Muscle of arm (tissue), 12 donors: ENCODE results near the gene COL5A3. TPM values are rescaled to one million over a fixed set of nuclear protein-coding genes. Genes with fewer than 3 reads are reported as not detected.
"Not testable (repeated sequence)": the region's sequence is repeated elsewhere in the genome, so short reads cannot be mapped to it uniquely, and the experiment has no call there.

ENCODE experiments used
- DNase-seq: peaks from one replicate; pipeline ENCODE4 v3.0.0-alpha.2; 2013
- polyA plus RNA-seq, 12 donors: library from polyadenylated mRNA; unstranded; fragments of 120-200 nt; gene quantifications; one replicate each; pipeline ENCODE4 v1.2.1, GENCODE V29; 2013; ENCODE audit not compliant: insufficient read length in 12 of 12

Gene COL5A3
- polyA plus RNA-seq, 12 donors = 47.3 to 81.6 (median 70.5) TPM; not detected in 1

DNA sequence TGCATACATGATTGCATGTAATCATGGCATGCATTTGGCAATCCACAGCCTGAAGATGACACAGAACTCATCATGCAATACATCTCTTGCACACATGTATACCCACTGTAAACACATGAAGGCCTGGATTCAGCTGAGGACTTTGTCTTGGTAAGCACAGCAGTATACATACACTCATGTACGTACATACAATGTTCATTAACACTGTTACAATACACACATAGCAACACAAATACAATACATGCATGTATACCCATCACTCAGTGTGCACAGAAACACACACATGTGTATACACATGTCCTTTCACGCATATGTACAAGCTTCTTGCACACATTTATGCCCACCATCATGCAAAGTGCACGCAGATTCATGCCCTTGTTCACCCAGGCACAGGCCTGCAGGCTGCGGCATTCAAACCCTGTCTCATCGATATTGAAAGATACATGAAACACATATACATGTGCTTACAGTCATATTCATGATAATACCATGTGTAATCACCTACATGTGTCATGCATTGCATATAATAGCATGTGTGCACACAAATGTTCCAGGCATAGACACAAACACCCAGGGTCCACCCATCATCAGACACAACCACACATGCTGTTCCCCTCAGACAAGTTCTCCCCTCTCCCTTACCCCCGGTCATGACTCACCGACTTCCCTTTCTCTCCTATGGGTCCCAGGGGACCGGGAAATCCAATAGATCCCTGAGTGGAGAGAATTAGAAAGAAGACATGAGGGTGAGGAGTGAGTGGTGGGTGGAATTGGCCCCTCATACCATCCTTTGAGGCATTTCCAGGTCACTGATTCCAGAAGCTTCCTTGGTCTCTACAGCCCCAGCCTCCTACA is 28.7 kb downstream of the COL5A3 start:
- DNase-seq = no peak

DNA sequence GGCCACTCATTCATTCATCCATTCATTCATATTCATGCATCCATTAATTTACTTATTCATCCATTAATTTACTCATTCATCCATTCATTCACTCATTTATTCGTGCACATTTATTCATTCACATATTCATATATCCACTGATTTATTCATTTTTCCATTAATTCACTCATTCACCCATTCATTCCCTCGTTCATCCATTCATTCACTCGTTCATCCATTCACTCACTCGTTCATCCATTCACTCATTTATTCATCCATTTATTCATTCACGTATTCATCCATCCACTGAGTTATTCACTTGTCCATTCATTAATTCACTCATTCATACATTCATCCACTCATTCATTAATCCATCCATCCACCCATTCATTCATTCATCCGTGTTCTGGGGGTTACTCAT is 38.2 kb downstream of the COL5A3 start:
- DNase-seq = no peak

DNA sequence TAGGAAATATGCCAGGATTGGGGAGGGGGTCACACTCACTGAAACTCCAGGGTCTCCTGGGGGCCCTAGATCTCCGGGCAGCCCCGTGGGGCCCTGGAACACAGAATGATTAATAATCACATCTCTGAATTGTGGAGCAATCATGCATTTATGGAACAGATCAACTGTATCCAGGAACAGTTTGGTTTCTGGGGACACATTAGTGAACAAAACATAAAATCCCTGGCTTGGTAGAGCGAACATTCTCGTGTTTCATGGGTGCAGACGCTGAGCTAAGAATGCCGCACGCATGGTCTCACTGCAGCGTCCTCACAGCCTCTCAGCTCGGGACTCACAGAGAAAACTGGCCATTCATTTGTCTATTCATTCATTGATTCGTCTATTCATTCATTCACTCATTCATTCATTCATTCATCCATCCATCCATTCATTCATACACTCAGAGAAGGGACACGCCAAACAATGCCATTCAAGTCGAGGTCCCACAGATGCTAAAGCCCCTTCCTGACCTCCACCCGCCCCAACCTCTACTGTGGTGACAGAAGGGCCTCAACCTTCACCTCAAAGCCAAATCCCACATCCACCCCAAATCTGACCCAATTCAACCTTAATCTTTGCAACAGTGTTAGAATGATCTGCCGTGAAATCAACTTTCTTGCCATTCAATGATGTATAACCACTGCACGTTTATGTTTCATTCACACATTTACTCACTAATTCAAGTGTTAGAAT is 39.0 kb downstream of the COL5A3 start:
- DNase-seq = peak; percentile 26

DNA sequence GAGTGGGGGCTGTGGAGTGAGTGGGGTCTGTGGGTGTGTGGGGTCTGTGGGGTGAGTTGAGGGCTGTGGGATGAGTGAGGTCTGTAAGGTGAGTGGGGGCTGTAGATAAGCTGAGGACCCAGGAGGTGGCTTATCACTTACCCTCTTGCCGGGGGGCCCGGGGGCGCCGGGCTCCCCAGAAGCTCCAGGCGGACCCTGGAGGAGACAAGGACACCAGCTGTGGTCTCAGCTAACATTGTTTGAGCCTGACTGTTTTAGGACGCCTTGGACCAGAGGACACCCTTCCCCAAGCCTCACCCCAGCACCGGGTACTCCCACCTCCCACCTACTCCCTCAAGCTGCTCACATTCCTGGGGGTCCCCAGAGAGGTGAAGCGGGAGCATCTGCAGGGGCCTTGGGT is 39.8 kb downstream of the COL5A3 start:
- no peak for DNase-seq

DNA sequence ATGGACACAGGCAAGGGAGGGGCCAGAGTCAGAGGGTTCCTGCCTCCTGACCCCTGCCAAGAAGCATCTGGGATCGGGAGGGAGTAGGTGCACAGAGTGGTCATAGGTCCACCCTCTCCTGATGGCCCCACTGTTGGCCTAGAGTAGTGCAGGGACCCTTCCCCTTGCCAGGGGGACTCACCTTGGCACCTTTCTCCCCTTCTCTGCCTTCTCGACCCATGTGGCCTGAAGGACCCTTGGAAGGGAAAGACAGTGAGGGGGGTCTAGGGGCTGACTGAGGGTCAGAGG is 40.7 kb downstream of the COL5A3 start:
- DNase-seq = no peak

DNA sequence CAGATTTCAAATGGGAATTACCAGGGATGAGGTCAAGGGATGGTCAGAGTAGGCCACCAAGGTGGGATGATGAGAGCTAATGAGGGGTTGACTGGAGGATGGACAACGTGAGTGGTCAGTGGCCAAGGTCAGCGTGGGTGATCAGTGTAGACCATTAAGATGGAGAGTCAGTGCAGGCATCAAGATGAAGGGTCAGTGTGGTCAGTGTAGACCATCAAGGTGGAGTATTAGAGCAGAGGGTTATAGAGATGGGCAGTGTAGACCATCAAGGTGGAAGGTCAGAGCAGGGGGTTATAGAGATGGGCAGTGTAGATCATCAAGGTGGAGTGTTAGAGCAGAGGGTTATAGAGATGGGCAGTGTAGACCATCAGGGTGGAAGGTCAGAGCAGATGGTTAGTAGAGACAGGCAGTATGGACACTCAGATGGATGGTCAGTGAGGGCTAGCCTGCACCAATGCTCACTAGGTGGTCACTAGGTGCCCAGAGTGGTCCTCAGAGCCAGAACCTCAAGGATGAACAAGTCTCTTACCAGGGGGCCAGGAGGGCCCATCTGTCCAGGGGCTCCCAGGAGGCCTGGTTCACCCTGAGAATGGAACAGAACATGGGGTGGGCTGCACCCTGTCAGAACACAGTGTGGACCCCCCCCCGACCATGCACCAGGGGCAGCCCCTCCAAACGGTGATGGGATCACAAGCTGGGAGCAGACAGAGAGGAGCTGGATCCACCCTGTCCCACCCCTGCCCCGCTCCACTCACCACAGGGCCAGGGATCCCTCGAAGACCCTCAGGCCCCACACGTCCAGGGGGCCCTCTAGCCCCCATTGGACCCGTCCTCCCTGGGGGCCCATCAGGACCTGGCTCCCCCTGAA is 41.2 kb downstream of the COL5A3 start:
- DNase-seq = no peak

DNA sequence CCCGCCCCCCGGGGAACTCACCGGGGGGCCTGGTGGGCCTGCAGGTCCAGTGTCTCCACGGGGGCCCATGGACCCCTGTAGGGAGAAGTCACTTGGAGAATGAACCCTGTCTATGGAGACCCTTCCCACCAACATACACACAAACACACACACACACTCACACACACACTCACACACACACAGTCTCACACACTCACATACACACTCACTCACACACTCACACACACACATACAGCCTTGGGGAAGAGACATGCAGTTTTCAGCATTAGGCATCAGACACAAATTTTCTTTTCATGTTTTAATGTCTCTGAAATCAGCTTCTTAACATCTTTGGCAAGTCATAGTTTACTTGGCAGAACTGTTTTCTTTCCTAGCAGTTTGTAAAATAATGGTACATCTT is 43.0 kb downstream of the COL5A3 start:
- no peak for DNase-seq

DNA sequence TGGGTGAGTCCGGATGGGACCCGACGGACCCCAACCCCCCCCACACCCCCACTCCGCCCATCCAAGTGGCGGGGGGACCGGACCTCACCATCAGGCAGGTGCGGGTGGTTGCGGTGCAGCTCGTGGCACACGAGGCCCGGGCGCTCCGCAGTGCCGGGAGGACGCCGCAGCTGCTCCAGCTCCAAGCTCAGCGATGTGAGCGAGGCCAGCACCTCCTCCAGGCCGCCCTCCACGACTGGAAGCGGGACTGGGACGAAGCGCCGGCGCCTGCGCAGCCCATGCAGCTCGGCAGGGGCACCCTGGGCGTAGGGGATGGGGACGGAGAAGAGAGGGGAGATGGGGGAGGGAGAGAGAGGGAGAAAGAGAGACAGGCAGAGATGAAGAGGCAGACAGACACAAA is 43.9 kb downstream of the COL5A3 start:
- DNase-seq = no peak

DNA sequence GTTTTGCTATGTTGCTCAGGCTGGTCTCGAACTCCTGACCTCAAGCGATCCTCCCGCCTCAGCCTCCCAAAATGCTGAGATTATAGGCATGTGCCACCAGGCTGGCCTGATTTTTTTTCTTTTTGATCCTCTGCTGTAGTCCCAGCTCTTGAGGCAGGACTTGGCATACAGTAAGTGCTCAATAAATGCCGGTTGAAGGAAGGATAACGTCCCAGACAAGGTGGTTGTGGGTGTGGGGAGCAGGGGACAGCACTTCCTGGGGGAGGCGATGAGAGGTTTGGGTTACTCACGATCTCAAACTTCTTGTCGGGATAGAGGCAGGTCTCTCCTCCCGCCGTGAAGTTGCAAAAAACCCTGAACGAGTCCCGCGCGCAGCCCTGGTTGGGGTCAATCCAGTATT is 44.3 kb downstream of the COL5A3 start:
- no peak for DNase-seq

DNA sequence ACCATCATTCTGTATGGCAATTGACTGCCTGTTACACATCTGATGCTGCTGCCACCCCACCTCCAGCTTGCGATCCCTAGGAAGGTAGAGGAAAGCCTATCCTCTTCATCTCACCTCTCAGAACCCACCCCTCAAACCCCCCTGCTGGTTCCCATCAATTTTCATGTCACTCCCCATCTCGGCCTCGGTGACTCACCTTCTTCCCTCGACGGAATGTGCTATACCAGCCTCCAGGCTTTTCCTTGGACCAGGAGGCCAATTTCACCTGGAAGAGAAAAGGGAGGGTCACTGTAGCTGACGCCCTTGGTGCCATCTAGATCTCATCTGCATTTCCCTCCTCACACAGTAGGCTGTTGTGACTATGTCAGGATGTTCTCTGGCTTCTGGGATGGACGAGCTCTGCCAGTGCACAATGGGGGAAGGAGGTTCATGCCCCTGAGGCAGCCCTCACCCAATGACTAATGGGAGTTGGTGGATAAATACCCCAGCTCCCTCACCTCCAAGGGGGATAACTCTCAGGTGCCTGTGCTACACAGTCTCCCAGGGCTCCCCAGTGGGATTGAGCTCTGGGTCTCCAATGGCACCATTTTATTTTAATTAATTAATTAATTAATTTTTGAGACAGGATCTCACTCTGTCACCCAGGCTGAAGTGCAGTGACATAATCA is 47.5 kb downstream of the COL5A3 start:
- no peak for DNase-seq

DNA sequence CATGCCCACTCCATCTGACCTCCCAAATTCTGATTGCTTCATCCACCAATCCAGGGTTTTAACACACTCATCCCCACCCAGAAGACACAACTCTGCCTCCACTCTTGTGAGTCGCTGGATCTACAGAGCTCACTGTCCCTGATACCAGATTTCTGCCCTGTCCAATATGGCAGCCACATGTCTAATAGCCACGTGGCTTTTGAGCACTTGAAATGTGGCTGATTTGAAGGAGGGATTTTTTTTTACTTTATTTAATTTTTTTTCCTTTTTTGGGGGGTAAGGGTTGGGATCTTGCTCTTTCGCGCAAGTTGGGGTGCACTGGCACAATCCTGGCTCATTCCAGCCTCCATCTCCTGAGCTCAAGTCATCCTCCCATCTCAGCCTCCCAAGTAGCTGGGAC is 49.2 kb downstream of the COL5A3 start:
- DNase-seq = no peak

DNA sequence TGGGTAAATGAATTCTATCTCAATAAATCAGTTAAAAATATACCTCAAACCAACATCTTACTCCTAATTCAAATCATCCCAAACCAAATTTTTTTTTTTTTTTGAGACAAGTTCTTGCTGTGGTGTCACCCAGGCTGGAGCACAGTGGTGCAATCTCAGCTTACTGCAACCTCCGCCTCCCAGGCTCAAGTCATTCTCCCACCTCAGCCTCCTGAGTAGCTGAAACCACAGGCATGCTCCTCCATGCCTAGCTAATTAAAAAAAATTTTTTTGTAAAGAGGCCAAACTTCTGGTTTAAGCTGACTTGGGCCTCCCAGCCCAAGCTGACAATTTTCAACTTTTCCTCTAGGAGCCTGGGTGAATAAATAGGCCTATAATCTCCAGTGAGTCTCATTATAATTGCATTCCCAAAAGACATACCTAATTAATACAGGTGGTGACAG is 51.9 kb downstream of the COL5A3 start:
- no peak for DNase-seq

DNA sequence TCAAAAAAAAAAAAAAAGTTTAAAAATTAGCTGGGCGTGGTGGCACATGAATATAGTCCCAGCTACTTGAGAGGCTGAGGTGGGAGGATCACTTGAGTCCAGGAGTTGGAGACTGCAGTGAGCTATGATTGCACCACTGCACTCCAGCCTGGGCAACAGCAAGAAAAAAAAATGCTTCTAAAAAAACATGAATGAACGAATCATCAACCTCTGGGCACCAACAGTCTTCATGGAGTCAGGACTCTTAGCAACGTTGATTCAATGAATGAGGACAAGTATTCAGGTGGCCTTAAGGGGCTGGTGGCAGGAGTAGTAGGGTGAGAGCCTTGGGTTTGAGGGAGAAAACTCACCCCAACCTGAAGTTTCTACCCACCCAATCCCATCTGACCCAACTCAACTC is 53.3 kb downstream of the COL5A3 start:
- no peak for DNase-seq

DNA sequence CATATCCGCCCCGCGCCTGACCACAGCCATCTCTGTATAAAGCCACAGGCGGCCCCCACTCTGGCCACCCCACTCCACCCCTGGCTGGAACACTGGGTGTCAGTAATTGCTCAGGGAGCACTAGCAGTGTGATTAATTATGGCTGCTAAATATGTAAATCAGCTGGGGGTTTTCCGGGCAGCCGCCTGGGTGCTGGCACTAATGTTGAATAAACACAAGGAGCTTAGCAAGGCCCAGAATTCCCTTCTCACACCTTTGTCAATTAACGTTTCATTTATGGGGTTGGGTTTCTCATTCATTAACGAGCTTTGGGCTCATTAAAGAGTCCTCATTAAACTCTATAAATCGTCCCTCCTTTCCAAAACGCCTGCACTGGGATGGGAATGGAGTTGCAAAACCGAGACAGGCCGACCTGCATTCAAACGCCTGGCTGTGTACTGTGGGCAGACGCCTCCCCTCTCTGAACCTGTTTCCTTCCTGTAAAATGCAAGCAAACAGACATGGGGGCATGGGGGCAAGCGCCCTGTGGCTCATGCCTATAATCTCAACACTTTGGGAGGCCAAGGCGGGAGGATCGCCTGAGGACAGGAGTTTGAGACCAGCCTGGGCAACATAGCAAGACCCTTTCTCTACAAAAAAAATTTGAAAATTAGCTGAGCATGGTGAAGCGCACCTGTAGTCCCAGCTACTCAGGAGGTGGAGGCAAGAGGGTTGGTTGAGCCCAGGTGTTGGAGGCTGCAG is 56.3 kb downstream of the COL5A3 start:
- no peak for DNase-seq

DNA sequence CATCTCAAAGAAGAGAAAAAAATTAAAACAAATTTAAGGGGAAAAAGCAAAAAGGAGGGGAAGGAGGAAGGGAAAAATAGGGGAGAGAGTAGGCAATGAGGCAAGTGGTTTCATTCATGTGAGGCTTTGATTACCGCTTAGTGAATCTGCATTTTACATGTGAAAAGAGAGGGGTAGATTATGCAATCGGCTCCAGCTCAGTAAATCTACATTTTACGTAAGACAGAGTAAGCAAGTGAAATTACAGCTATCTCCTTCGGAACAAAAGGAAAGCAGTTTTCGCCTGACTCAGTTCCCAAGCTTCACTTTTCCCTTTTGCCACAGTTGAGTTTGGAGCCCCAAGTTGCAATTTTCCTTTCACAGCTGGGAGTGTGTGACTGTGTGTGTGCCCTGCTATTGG is 58.0 kb downstream of the COL5A3 start:
- no peak for DNase-seq

DNA sequence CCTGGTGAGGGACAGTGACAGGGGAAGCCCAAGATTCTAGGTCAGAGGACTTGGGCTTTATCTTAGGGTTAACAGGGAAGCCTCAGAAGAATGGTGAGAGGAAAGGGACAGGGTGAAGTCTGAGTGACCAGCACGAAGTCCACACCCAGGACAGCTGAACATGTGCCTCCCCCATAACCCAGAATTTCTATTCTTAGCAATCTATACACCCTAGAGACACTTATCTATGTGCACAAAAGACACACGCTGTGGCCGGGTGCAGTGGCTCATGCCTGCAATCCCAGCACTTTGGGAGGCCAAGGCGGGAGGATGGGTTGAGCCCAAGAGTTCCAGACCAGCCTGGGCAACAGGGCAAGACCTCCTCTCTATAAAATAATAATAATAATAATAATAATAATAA is 62.9 kb downstream of the COL5A3 start:
- DNase-seq = no peak

DNA sequence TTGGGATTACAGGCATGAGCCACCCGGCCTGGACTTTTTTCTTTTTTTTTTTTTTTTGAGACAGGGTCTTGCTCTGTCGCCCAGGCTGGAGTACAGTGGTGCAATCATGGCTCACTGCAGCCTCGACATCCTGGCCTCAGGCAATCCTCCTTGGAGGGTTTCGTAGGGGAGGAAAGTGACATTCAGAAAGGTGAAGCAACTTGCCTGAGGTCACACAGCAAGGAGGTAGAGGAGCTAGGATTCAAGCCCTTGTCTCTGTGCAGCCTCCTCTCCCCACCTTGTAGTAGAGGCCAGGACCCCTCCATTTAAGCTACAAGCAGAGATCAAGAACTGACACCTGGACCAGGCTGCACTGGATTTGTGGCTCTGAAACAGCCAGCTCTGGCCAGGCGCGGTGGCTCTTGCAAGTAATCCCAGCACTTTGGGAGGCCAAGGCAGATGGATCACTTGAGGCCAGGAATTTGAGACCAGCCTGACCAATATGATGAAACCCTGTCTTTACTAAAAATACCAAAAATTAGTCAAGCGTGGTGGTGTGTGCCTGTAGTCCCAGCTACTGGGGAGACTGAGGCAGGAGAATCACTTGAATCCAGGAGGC is 63.7 kb downstream of the COL5A3 start:
- DNase-seq = not testable (repeated sequence)

DNA sequence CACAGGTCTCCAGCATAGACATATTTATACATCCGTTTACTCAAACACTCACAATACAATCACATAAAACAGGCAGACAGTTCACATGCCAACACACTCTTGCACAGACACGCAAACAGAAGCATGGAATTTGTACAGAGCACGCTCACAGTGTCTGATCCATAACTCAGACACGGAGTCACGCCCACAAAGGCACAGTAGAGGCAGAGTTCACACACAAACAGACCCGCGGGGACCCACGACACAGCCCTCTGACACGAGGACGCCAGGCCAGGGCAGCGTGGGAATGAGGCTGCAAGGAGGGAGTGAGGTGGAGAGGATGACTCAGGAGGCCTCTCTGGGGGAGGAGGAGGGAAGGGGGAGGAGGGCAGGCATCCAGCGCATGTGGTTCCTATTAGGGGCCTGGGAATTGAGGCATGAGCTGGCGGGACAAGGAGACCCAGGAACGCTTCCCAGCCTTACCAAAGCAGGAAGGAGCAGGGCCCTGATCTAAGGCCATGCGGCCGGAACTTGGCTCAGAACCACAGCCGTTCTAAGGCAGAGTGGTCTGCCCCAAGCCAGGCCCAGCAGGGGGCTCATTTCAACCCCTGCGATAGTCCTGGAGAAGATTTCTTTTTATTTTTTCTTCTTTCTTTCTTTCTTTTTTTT is 64.9 kb downstream of the COL5A3 start:
- DNase-seq = peak; percentile 97

DNA sequence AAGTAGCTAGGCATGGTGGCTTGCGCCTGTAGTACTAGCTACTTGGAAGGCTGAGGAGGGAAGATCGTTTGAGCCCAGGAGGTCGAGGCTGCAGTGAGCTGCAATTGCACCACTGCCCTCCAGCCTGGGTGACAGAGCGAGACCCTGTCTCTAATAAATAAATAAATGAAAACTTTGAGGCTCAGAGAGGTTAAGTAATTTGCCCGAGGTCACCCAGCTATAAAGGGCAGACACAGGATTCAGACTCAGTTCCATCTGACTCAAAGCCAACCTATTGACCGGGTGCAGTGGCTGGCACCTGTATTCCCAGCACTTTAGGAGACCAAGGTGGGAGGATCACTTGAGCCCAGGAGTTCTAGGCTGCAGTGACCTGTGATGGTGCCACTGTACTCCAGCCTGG is 66.6 kb downstream of the COL5A3 start:
- no peak for DNase-seq

DNA sequence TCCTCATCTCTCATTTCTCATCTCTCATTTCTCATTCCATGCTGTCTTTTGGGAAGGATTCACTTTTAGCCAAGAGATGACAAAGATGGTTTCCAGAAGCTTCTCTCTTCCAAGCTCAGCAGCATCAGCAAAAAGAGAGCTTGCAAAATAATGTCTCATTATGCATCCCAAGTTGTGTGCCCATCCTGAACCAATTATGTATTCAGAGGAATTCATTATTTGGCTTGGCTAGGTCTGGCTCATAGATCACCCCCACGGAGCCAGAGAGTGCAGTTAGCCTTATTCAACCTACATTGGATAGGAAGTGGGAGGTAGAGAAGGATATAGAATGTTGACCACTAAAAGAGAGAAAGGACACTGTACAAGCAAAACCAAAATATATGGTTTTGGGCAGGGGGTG is 68.6 kb downstream of the COL5A3 start:
- DNase-seq = no peak
